NCI-H526 treated with DMSO at 0.1 percent for 48 hours (cell line): ENCODE data around the gene NDOR1.
"Not testable (repeated sequence)": the region's sequence is repeated elsewhere in the genome, so short reads cannot be mapped to it uniquely, and the experiment has no call there.

Experiments
- DNase-seq: peaks from one replicate; lab custom pipeline; 2025; lab: John Stamatoyannopoulos, UW

The NDOR1 gene

GRCh38 chr9:137243626-137244485 lies 38.4 kb downstream of the NDOR1 start:
- no peak for DNase-seq

GRCh38 chr9:137244486-137245449 lies 39.3 kb downstream of the NDOR1 start:
- DNase-seq: no peak

GRCh38 chr9:137245450-137246421 lies 40.2 kb downstream of the NDOR1 start:
- DNase-seq: no peak

- DNase-seq: no peak
Measured at GRCh38 chr9:137247135-137247915, 41.8 kb downstream of the NDOR1 start.

GRCh38 chr9:137247916-137248175 lies 42.3 kb downstream of the NDOR1 start:
- DNase-seq: no peak

- DNase-seq: no peak
Measured at GRCh38 chr9:137250329-137251193, 45.1 kb downstream of the NDOR1 start.

GRCh38 chr9:137251194-137251461 lies 45.6 kb downstream of the NDOR1 start, which contains the start of gene STPG3:
TSS of gene STPG3 (plus strand) at chr9:137251286. CDS start at chr9:137251287, 1 bp downstream.
- no peak for DNase-seq

GRCh38 chr9:137251490-137252268 lies 46.2 kb downstream of the NDOR1 start:
- no peak for DNase-seq

- peak; percentile 10 for DNase-seq
Measured at GRCh38 chr9:137252555-137253506, 47.3 kb downstream of the NDOR1 start.

GRCh38 chr9:137253717-137254623 lies 48.5 kb downstream of the NDOR1 start:
- no peak for DNase-seq

GRCh38 chr9:137254624-137255447 lies 49.3 kb downstream of the NDOR1 start, which contains the start of gene NELFB:
TSS of gene NELFB (plus strand) at chr9:137255327.
- DNase-seq: peak; percentile 45

- DNase-seq: no peak
Measured at GRCh38 chr9:137255448-137256114, 50.1 kb downstream of the NDOR1 start.

GRCh38 chr9:137256362-137256761 lies 50.9 kb downstream of the NDOR1 start:
- no peak for DNase-seq

GRCh38 chr9:137256856-137257255 lies 51.4 kb downstream of the NDOR1 start:
- no peak for DNase-seq

- DNase-seq: not testable (repeated sequence)
Measured at GRCh38 chr9:137262173-137262908, 56.8 kb downstream of the NDOR1 start.
